HG02759 (cell line): ENCODE data around the gene RNF4.
"Not testable (repeated sequence)": the region's sequence is repeated elsewhere in the genome, so short reads cannot be mapped to it uniquely, and the experiment has no call there.

Experiments used
- ATAC-seq: cut with Tn5 transposase; IDR thresholded peaks from one replicate; pipeline ENCODE4 v1.9.1; 2021; ENCODE audit warnings: mild to moderate bottlenecking, moderate library complexity; ENCODE audit not compliant: unreplicated experiment

RNF4 gene

DNA sequence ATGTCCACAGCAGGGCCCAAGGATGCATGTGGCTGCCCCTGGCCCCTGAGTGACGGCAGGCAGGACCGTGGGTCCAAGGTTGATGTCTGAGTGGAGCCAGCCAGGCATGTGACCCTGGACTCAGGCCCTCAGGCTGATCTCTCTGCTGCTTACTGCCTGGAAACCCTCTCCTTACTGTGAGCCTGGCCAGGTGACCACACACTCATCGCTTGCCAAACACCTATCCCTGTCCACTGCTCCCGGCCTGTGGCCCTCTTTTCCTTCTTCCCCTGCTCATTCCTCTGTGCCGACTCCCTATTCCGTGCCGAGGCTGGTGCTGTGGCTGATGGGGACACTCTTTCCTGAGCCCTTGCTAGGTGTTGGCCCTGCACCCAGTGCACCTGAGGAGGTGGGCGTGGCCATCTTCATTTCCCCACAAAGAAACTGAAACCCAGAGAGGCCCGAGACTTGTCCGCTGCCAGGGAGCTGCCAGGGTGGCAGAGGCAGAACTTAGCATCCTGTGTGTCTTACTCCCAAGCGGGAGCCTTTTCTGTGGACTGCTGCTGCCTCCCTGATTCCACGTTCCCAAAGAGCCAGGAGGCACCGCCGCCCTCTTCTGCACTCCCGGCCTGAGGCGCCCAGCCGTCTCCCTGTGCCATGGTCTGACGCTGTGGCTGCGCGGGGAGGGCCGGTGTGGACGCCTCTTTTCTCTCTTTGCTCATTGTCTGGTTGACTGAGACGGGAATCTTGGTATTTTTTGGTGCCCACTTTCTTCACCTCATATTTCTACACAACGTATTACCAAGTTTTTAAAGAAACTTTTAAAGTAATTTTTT lies 11.2 kb upstream of the RNF4 start:
- no peak for ATAC-seq

DNA sequence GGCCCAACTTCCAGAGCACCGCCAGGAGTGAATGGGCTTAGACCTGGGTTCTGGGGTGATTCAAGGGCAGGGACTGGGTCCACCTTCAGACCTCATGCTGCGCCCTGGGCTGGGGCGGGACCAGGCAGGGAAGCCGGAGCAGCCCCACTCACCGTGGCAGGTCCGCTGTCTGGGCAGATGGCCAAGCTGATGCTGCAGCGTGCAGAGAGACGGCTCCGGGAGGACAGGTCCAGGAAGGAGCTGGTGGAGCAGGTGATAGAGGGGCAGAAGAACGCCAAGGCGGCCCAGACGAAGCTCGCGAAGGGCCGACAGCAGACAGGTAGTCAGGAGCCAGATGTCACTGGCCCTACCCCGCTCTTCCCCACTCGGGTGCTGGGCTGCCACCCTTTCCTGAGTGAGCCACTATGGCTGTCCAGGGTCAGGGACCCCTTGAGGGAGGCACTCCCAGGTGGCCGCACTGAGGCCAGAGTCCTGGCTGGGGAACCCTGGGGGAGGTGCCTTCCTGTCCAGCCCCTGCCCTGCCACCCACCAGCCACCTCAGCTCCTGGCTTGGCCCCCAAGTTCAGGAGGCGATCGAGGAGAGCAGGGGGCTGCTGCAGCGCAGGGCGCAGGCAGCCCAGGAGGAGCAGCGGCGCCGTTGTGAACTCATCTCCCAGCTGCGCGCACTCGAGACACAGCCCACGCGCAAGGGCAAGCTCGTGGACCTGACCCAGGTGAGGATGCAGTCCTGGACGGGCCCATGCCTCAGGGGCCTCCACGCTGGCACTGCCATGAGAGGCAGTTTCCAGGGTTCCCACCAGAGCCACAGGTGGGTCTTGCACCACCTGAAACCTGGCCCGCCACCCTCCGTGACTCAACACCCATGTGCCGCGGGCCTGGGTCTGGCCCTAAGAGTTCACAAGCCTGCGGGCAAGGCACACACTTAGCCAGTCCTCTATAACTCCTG lies 10.1 kb upstream of the RNF4 start:
- ATAC-seq = no peak

DNA sequence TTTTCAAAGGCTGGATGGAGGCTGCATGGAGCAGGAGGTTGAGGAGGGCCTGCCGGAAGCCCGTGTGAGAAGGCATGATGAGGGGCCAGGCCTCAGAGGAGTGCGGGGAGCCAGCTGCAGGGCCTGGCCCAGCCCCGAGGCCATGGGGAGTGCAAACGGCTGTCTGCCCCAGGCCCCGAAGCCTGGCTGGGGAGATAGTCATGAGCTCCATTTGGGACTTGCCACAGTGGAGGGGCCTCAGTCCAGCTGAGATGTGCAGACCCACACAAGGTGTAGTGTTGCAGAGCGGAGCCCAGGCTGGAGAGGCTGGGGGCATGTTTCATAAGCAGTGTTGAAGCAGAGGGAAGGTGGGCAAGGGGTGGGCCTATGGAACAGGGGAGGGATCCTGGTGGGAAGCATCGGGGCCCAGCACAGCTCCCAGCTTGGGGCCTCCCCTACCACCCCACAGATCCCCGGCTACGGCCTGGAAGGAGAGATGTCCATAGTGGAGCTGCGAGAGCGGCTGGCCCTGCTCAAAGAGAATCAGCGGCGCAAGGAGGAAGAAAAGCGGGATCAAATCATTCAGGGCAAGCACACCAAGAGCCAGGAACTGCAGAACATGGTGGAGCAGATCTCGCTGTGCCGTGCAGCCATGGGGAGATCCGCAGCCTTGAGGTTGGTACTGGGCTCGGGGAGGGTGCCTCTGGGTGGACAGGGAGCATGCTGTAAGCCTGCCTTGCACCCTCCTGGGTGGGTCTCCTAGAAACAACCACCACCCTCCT lies 9.1 kb upstream of the RNF4 start:
- no peak for ATAC-seq

DNA sequence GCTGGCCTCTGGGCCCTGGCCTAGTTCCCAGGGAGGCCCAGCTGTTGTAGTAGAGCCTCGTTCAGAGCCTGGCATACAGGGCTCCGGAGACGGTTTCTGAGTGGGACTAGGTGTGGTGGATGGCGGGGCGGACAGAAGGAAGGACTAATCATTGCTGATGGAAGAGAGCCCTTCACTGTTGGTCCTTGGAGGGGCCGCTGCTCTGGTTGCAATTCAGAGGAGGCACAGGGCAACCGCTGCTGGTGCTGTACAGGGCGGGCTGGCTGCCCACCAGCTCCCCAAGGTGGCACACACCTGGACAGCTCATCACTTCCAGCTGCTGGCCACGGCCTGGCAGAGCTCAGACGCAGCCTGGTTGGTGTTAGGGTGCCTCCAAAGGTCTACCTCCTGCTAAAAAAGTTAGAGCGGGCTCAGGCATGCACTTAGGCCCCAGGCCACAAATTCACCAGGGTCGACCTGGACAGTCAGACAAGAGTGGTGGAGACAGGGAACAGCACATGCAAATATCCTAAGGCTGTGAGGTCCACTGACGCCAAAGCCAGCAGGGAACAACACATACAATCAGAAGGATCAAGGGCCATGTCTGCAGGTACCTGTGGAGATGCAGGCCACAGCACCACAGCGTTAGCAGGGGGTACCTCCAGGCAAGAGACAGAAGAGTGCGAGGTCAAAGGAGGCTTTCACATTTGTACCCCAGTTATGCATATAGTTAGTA lies 7.5 kb upstream of the RNF4 start:
- ATAC-seq = no peak

DNA sequence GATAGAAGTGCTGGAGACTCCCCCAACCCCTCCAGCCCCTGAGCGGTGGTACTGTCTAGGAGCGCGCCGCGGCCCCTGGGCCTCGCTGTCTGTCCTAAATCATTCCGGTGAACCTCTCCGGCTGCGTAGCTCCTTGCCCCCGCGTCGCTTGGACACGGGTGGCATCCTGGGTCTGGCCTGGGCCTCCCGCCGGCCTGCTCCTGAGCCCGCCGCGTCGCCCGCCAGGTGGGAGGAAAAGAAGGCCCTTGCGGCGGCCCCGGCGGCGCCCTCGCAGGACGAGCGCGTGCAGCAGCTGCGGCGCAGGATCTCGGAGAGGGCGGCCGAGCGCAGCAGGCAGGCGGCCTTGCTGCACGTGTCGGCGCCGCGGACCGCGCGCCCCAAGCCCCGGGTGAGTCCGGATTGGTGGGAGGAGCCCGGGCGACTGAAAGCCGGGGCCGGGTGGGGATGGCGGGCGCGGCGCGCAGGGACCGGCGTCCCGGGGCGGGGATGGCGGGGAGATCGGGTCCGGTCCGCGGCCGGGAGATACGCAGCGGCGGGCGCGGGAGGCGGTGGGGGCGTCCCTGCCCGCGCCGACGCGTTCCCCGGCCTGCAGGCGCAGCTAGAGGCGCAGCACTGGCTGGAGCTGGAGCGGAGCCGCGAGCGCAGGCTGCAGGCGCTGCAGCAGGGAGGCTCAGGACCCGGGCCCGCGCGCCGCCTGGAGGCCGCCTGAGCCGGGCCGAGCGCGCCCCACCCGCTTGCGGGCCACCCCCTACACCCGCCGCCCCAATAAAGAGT lies 6.5 kb upstream of the RNF4 start:
- ATAC-seq = peak; percentile 88

DNA sequence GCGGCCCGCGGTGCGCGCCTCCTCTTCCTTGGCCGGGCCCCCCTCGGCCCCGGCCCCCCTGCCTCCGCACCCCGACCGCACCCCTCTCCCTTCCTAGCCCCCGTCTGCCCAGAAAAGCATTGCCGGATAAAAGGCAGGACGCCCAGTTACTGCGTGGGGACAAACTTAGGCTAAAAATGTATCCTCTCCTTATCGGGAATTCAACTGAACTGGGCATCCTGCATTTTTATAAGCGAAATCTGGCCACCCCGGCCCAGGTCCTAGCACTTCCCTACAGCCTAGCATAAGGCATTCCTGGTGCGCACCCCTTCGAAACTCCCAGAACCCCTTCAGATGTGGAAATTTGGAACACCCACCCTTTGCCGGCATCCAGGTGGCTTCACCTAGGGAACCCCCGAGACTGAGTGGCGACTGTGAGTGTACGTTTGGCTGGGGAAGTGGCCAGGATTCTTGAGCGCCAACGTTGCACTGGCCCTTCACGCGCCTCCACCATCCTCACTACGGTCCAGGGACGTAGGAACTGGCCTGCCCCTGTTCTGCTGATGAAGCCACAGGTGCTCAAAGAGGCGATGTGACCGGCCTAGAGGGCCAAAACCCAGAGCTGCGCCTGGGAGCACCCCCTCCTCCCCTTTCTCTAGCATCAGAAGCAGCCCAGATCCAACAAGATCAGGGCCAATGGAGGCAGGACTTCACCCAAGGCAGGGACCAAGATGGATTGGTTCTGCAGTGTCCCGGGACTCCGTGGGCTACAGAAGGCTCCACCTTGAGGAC lies 5.7 kb upstream of the RNF4 start:
- ATAC-seq = no peak

DNA sequence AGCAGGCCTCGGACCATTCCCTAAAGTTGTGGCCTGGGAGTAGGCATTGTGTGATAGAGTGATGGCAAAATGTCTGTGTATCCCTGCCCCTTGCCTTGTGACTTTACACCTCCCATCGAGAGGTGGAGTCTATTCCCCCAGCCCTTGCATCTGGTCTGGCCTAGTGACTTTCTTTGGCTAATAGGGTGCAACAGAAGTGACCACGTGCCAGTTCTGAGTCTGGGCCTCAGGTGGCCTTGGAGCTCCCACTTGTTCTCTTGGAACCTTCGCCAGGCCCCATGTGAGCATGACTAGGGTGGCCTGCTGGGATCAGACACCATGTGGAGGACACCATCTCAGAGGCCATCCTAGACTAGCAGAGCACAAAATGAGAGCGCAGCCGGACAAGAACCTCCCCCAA lies 3.9 kb upstream of the RNF4 start:
- no peak for ATAC-seq

DNA sequence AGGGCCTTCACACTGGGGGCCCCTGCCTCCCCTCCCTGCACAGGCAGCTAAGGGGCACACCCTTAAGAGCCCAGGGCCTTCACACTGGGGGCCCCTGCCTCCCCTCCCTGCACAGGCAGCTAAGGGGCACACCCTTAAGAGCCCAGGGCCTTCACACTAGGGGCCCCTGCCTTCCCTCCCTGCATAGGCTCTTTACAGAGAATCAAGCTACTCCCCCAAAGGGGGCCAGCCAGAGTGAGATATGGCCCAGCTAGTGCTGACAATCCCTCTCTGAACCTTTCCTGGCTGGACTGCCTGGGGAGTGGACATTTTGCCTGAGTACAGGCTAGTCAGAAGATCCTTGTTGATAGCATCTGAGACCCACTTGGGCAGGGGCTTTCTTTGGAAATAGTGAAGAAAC lies 3.4 kb upstream of the RNF4 start:
- not testable (repeated sequence) for ATAC-seq

DNA sequence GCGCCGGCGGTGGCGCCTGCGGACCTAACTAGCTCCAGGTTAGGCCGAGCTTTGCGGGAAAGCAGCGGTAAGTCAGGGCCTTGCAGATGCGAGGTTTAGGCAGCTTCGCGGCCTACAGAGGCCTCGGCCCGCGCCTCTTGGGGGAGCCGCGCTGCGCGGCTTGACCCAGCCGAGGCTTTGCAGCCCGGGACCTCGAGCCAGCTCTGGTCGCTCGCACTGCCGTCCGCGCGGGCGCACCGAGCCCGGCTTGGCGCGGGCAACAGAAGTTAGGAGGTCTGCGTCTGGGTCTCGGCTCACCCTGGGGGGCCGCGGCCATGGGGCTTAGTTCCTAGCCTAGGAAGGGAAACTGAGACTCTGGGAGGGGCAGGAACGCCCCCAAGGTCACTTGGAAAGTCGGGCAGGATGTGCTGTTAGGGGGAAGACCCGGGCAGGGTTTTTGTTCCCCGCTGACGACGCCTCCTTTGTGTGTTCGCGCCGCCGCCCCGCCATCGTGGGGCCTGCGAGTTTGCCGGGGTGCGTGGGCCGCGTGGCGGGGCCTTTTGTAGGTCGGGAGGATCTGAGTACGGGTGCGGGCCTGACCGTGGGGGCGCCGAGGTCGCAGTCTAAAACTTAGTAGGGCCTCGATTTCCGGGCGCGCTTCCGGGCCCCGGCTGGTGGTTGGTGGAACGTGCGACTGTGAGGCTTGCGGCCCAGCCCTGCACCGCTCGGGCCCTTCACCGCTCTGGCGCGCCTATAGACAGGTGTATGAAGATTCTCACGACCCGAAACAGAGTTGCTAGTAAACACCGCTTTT lies 482 bp downstream of the RNF4 start:
- peak; percentile 51 for ATAC-seq

DNA sequence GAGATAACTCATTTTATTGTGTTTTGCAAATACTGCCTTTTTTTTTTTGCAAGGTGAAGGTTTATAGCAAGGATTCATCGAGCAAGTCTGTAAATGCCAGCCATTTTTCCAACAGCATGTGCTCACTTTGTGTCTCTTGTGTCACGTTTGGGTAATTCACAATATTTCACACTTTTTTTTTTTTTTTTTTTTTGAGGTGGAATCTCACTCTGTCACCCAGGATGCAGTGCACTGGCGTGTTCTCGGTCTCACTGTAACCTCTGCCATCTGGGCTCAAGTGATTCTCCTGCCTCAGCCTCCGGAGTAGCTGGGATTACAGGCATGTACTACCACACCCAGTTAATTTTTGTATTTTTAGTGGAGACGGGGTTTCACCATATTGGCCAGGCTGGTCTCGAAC lies 1.9 kb downstream of the RNF4 start:
- no peak for ATAC-seq

DNA sequence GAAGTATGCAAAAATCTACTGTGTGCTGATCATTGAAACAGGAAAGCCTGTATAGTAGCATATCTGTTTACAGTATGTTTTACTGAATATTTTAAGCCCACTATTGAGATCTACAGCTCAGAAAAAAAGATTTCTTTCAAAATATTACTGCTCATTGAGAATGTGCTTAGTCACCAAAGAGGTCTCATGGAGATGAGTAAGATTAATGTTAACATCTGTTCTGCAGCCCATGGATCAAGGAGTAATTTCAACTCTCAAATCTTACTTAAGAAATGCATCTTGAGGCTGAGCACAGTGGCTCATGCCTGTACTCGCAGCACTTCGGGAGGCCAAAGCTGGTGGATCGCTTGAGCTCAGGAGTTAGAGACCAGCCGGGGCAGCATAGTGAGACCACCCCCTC lies 3.3 kb downstream of the RNF4 start:
- no peak for ATAC-seq

DNA sequence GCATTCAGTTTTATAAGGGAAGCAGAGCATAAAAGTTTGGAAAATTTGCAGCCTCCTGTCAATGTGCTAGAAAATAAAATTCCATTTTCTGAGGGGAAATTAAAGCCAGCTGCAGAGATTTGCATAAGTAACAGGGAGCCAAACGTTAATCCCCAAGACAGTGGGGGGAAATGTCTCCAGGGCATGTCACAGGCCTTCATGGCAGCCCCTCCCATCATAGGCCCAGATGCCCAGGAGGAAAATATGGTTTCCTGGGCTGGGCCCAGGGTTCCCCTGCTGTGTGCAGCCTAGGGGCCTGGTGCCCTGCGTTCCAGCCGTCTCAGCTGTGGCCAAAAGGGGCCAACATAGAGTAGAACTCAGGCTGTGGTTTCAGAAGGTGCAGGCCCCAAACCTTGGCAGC lies 9.3 kb downstream of the RNF4 start:
- ATAC-seq = no peak

DNA sequence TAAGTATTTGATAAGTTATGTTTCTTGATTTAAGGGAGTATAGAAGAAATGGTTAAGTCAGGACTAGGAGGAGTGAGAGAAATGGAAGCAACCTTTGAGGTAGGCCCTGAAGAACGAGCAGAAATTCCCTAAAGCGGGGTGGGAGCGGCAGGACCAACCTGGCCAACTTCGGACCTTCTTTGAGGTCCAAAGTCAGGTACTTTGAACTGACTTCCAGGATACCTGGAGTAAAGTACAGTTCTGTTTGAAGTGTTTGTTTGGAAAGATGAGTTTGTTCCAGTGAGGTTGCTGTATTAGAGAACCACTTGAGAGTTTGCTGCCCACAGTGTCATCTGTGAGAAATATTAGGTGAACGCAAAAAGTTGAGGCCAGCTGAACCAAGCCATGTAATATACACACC lies 11.7 kb downstream of the RNF4 start:
- no peak for ATAC-seq

DNA sequence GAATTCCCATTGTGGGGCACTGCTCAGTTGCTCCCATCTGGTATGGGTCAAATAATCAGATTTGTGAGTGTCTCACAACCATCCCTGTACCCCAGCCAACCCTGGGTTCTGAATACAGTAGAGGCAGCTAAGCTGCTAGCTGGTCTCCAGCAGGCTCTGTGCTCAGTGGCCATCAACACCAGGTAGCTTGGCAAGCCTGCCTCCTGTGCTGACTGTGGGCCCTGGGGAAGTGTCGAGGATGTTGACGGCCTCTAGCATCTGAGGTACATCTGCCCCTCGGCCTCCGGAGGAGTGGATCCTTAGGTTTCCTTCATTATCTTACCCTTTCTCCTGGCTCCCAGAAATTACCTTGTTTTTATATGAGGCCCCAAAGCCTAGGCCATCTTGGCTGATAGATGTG lies 13.3 kb downstream of the RNF4 start:
- no peak for ATAC-seq

DNA sequence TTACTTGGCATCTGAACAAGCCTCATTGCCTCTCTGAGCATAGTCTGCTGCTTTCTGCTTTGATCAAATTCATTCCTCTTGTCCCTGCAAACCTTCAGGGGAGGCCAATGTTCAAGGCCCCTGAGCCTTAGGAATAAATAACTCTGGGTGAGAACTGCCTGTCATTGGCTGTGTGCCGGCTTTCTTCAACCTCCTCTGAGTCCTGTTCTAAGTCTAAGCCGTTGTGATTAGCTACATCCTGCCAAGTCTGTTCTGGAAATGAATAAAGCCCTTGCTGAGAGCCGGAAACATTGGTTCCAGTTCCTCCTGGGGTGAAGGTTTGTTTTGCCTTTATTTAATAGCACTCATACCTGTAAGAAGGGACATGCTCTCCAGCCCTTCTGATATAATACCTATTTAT lies 13.8 kb downstream of the RNF4 start:
- ATAC-seq = peak; percentile 42

DNA sequence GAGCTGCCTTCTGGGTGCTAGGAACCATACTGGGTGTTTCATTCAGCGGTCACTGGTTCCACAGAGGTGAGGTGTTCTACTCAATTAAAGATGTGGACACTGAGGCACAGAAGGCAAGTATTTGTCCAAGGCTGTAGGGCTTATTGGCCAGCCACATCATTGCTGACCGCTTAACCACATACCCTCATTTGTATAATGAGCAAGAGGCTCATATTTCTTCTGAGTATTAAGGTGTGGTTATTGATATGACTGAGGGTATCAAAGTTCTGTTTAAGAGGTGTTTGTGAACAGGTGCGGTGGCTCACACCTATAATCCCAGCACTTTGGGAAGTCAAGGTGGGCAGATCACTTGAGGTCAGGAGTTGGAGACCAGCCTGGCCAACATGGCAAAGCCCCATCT lies 14.3 kb downstream of the RNF4 start:
- ATAC-seq = no peak

DNA sequence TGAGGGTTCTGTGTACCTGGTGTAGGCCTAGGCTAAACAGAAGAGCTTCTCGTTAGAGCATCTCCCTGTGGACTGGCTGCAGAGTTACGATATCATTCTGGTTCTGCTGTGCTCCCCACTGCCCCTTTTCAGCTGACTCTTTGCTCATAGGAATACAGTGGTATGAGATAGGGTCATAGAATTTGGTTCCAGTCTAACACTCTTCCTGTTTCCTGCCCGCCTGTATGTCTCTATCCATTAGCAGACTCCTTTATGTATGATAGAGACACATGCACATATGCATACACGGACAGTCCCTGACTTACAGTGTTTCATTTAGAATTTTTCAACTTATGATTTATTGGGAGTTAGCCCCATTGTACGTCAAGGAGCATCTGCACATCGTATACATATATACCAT lies 15.3 kb downstream of the RNF4 start:
- ATAC-seq = no peak

DNA sequence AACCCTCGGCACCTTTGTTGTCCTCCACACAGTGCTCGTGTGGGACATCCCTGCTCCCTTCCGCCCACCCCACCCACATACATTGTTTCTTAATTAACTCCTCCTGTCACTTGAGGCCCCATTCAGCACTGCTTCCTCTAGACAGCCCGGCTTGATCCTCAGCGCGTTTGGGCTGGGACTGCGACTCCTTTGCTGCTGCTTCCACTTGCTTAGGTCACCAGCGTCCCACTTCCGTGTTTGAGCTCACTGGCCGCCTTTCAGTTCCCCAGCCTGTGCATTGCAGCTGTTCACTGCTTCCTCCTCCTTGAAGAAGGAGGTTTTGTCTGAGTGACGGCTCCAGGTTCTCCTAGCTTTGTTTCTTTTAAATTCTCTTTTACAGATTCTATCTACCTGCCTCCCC lies 16.1 kb downstream of the RNF4 start:
- peak; percentile 75 for ATAC-seq
